Kidney epithelial cell (primary cell): Measurements from ENCODE around the gene ACTN3. TPM values are rescaled to one million over a fixed set of nuclear protein-coding genes. Genes with fewer than 3 reads are reported as not detected.
"Not testable (repeated sequence)": the region's sequence is repeated elsewhere in the genome, so short reads cannot be mapped to it uniquely, and the experiment has no call there.

Experiments used
- DNase-seq: peaks from one replicate; pipeline ENCODE4 v3.0.0-alpha.2; 2010; ENCODE audit warnings: low read depth
- H3K27me3 ChIP-seq: 2 replicates; pipeline ENCODE4 v1.6.0; 2011; ENCODE audit warnings: low read length; ENCODE audit not compliant: control insufficient read depth, insufficient read depth
- H3K36me3 ChIP-seq: 2 replicates; pipeline ENCODE4 v1.5.1; 2011; ENCODE audit warnings: low read length; ENCODE audit not compliant: control insufficient read depth, insufficient read depth
- H3K4me3 ChIP-seq: 2 replicates; pipeline ENCODE4 v1.5.1; 2011; ENCODE audit warnings: low read depth, mild to moderate bottlenecking, control low read depth, low read length
- CTCF ChIP-seq: IDR thresholded peaks from 2 replicates; pipeline ENCODE4 v1.5.1; 2011; ENCODE audit warnings: mild to moderate bottlenecking, moderate library complexity, low read length, control low read depth, inconsistent platforms; ENCODE audit not compliant: insufficient read depth, poor library complexity, severe bottlenecking
- total RNA-seq: library from RNA; depleted of rRNA; stranded (reverse); fragments of >200 nt; gene quantifications from 2 replicates; pipeline ENCODE4 v1.2.3, GENCODE V29; 2015

The ACTN3 gene
- total RNA-seq, 1 donor from 2014 or later: not detected

- no peak for DNase-seq
- TF ChIP-seq CTCF: no peak
- Histone ChIP-seq H3K4me3 (no peak overlapping the region), H3K36me3 (no peaks in the 10 kb centered on the region), H3K27me3 (peaks cover 5% of the 10 kb centered on the region)
Measured at GRCh38 chr11:66541892-66542291, 4.8 kb upstream of the ACTN3 start.

GRCh38 chr11:66542362-66542761 lies 4.3 kb upstream of the ACTN3 start:
- H3K36me3 ChIP-seq: no peaks in the 10 kb centered on the region
- H3K4me3 ChIP-seq: no peak overlapping the region
- peaks cover 9% of the 10 kb centered on the region for H3K27me3 ChIP-seq
- no peak for DNase-seq
- TF ChIP-seq CTCF: no peak

- DNase-seq: no peak
- no peaks in the 10 kb centered on the region for H3K36me3 ChIP-seq
- H3K4me3 ChIP-seq: no peak overlapping the region
- TF ChIP-seq CTCF: peak; percentile 84
- peaks cover 17% of the 10 kb centered on the region for H3K27me3 ChIP-seq
Measured at GRCh38 chr11:66543263-66544107, 3.2 kb upstream of the ACTN3 start.

GRCh38 chr11:66544952-66545351 lies 1.8 kb upstream of the ACTN3 start:
- DNase-seq, H3K36me3 ChIP-seq: not testable (repeated sequence)
- Histone ChIP-seq H3K4me3 (peak overlapping the region; percentile 83), H3K27me3 (peaks cover 24% of the 10 kb centered on the region)

GRCh38 chr11:66545701-66546367 lies 869 bp upstream of the ACTN3 start, which contains the start of gene ZDHHC24:
TSS of gene ZDHHC24 (minus strand) at chr11:66546048. CDS start at chr11:66546003, 45 bp downstream.
- DNase-seq: peak; percentile 79
- no peak for TF ChIP-seq CTCF
- Histone ChIP-seq H3K4me3 (peak within 1 kb of the TSS; percentile 83), H3K36me3 (no peaks in the 10 kb centered on the region), H3K27me3 (peaks cover 26% of the 10 kb centered on the region)

GRCh38 chr11:66546966-66547661 lies 411 bp downstream of the ACTN3 start:
- no peak for DNase-seq
- H3K4me3 ChIP-seq: no peak overlapping the region
- no peaks in the 10 kb centered on the region for H3K36me3 ChIP-seq
- peaks cover 26% of the 10 kb centered on the region for H3K27me3 ChIP-seq
- no peak for TF ChIP-seq CTCF
